GM12878 (cell line): ENCODE results near the gene CETP. TPM values are rescaled to one million over a fixed set of nuclear protein-coding genes. Genes with fewer than 3 reads are reported as not detected.

Experiments used
- ATAC-seq: fragments of 200-7000 bp; cut with Tn5 transposase; 3 replicates; pipeline ENCODE4 v1.9.1; 2020; ENCODE audit warnings: mild to moderate bottlenecking, moderate library complexity
- BruUV-seq: library from RNA; stranded (reverse); fragments of 400-500 nt; replicated peaks from 2 replicates; lab custom pipeline; 2021; lab: Mats Ljungman, UMichigan
- CTCF ChIA-PET: fragments of 300-600 bp; sonication (Branson Sonifier 250); formaldehyde crosslinking; extraction: SDS; loops from one replicate; lab custom pipeline; 2021; ENCODE audit warnings: inconsistent platforms; lab: Yijun Ruan, JAX
- POLR2A ChIA-PET: fragments of 350-600 bp; formaldehyde crosslinking; extraction: SDS; loops from one replicate; lab custom pipeline; 2021; ENCODE audit warnings: inconsistent platforms; lab: Charles Lee
- RAD21 ChIA-PET: fragments of 300-600 bp; sonication (Branson Sonifier 250); formaldehyde crosslinking; loops from one replicate; lab custom pipeline; 2023; ENCODE audit warnings: antibody characterized with exemption; ENCODE audit not compliant: unreplicated experiment; lab: Charles Lee
- SMC1A ChIA-PET: fragments of 300-600 bp; sonication (Branson Sonifier 250); formaldehyde crosslinking; loops from one replicate; lab custom pipeline; 2023; ENCODE audit not compliant: unreplicated experiment, uncharacterized antibody; lab: Charles Lee
- DNase-seq: peaks from one replicate; pipeline ENCODE4 v3.0.0-alpha.2; 2011; ENCODE audit warnings: low read depth, low spot score
- FAIRE-seq: peaks from 3 replicates; lab custom pipeline; 2011; peaks lifted over from hg19 to GRCh38; lab: Jason Lieb, UNC
- H2AFZ ChIP-seq: 2 replicates; pipeline ENCODE4 v1.6.0; 2011; ENCODE audit warnings: low read depth, low read length, control low read depth; ENCODE audit not compliant: control insufficient read depth
- H3K27ac ChIP-seq: 2 replicates; pipeline ENCODE4 v1.5.1; 2011; ENCODE audit warnings: control low read depth; ENCODE audit not compliant: control insufficient read depth, insufficient read depth
- H3K27me3 ChIP-seq, 2 experiments: replicated peaks in 1 of 2; 2 replicates each; pipeline versions ENCODE4 v1.6.0 to v1.6.1; 2011; ENCODE audit warnings: low read length in 1 of 2; ENCODE audit not compliant: control insufficient read depth in 2 of 2, insufficient read depth in 2 of 2
- H3K36me3 ChIP-seq, 2 experiments: 2 replicates each; pipeline ENCODE4 v1.5.1; 2011; ENCODE audit warnings: low read length in 1 of 2; ENCODE audit not compliant: control insufficient read depth in 2 of 2, insufficient read depth in 2 of 2
- H3K4me1 ChIP-seq: 2 replicates; pipeline ENCODE4 v1.6.1; 2011; ENCODE audit warnings: mild to moderate bottlenecking, low read length, moderate library complexity, mixed read lengths; ENCODE audit not compliant: control insufficient read depth, insufficient read depth
- H3K4me2 ChIP-seq: 2 replicates; pipeline ENCODE4 v1.6.0; 2011; ENCODE audit warnings: control low read depth; ENCODE audit not compliant: control insufficient read depth, insufficient read depth
- H3K4me3 ChIP-seq: fragments of 200-600 bp; sonication (generic); 2 replicates; pipeline ENCODE4 v1.5.1; 2016
- H3K79me2 ChIP-seq: 2 replicates; pipeline ENCODE4 v1.6.0; 2011; ENCODE audit warnings: low read length; ENCODE audit not compliant: control insufficient read depth, insufficient read depth
- H3K9ac ChIP-seq: 2 replicates; pipeline ENCODE4 v1.8.0; 2011; ENCODE audit warnings: low read length, control low read depth, mixed read lengths; ENCODE audit not compliant: control insufficient read depth, insufficient read depth
- H3K9me3 ChIP-seq: replicated peaks from 3 replicates; pipeline ENCODE4 v1.5.1; 2011; ENCODE audit warnings: mild to moderate bottlenecking, low read length; ENCODE audit not compliant: control insufficient read depth, insufficient read depth
- H4K20me1 ChIP-seq: 2 replicates; pipeline ENCODE4 v1.6.0; 2011; ENCODE audit not compliant: control insufficient read depth, insufficient read depth
- CBFB ChIP-seq: IDR thresholded peaks from 2 replicates; pipeline ENCODE4 v1.6.1; 2016; ENCODE audit warnings: antibody characterized with exemption, low read depth
- DPF2 ChIP-seq: fragments of 450-650 bp; IDR thresholded peaks from 2 replicates; pipeline ENCODE4 v1.6.1; 2017; ENCODE audit warnings: mild to moderate bottlenecking
- LARP7 ChIP-seq: fragments of 450-650 bp; IDR thresholded peaks from 2 replicates; pipeline ENCODE4 v1.6.1; 2017; ENCODE audit warnings: mild to moderate bottlenecking
- MTA2 ChIP-seq: fragments of 450-650 bp; IDR thresholded peaks from 2 replicates; pipeline ENCODE4 v1.6.1; 2016; ENCODE audit warnings: low read depth, mild to moderate bottlenecking, moderate library complexity
- POLR2AphosphoS5 ChIP-seq: IDR thresholded peaks from 2 replicates; pipeline ENCODE4 v1.6.1; 2011; ENCODE audit warnings: mild to moderate bottlenecking, low read length, inconsistent platforms
- SPI1 ChIP-seq: IDR thresholded peaks from 2 replicates; pipeline ENCODE4 v1.6.1; 2011; ENCODE audit warnings: low read depth, mild to moderate bottlenecking, low read length, moderate library complexity, borderline replicate concordance; ENCODE audit not compliant: insufficient read depth
- YBX1 ChIP-seq: fragments of 450-650 bp; IDR thresholded peaks from 2 replicates; pipeline ENCODE4 v1.6.1; 2016; ENCODE audit warnings: antibody characterized with exemption
- ZNF217 ChIP-seq: fragments of 450-650 bp; IDR thresholded peaks from 2 replicates; pipeline ENCODE4 v1.6.1; 2017; ENCODE audit warnings: antibody characterized with exemption, mild to moderate bottlenecking
- ZNF687 ChIP-seq: fragments of 450-650 bp; IDR thresholded peaks from 2 replicates; pipeline ENCODE4 v1.6.1; 2017; ENCODE audit warnings: mild to moderate bottlenecking, moderate library complexity
- WGBS: methylation state at CpG from one replicate; pipeline ENCODE4 v1.1.6; 2016; ENCODE audit warnings: low lambda C conversion rate; ENCODE audit not compliant: insufficient replicate concordance, insufficient coverage; ENCODE audit errors: missing lambda C conversion rate; 5-methylcytosine and 5-hydroxymethylcytosine counted together
- in situ Hi-C: fragments of 300-500 bp; cut with MboI; formaldehyde crosslinking; loops from 9 replicates; pipeline ENCODE4 v1.14.3; 2018; ENCODE audit warnings: mixed read lengths
- intact Hi-C: fragments of 100-400 bp; cut with micrococcal nuclease; formaldehyde crosslinking; loops from one replicate; pipeline ENCODE4 v1.14.2; 2022; ENCODE audit not compliant: unreplicated experiment
- polyA plus RNA-seq, 11 experiments: library from polyadenylated mRNA; depleted of rRNA in 4 of 11; unstranded in 6 of 11; stranded (reverse) in 5 of 11; fragments of >200 nt; fragmentation: Nextera tagmentation in 4 of 11; fragmentation: Illumina TruSeq in 1 of 11; extraction: Ambion mirVana in 4 of 11; extraction: Trizol in 1 of 11; gene quantifications; 1 replicate in 1 of 11; 2 replicates in 10 of 11; pipeline versions ENCODE4 v1.2.1 to v1.2.3, GENCODE V29; 2011 to 2016; ENCODE audit warnings: inconsistent platforms in 2 of 11, missing spikeins in 2 of 11, low read depth in 1 of 11
- total RNA-seq, 4 experiments: library from RNA; depleted of rRNA in 3 of 4; stranded (reverse); fragments of >200 nt in 3 of 4; fragmentation: Illumina TruSeq in 1 of 4; extraction: Trizol in 1 of 4; gene quantifications; 2 replicates each; pipeline versions ENCODE4 v1.2.1 to v1.2.3, GENCODE V29; 2013 to 2021
- TF ChIP-seq, protein P1 (sequence below): fragments of 450-650 bp; IDR thresholded peaks from 2 replicates; pipeline ENCODE4 v1.6.1; 2017; ENCODE audit warnings: antibody characterized with exemption, mild to moderate bottlenecking, moderate library complexity
- TF ChIP-seq, protein P2 (sequence below): fragments of 450-650 bp; IDR thresholded peaks from 2 replicates; pipeline ENCODE4 v1.6.1; 2017; ENCODE audit warnings: mild to moderate bottlenecking

The CETP gene
- total and polyA plus RNA-seq, 10 of the 15 experiments (the other 5 are each of a cell fraction or from before 2014, with no cell fraction given): 1.2 to 6.4 (median 2.1) TPM

- TF ChIP-seq ZNF687 (0 out of 2 replicates have a peak, but pooled peaks have one; percentile 73), CBFB (no peak), YBX1 (no peak), MTA2 (0 out of 2 replicates have a peak, but pooled peaks have one; percentile 9)
Measured at GRCh38 chr16:56972403-56973293, 10.9 kb downstream of the CETP start (continued).

DNA sequence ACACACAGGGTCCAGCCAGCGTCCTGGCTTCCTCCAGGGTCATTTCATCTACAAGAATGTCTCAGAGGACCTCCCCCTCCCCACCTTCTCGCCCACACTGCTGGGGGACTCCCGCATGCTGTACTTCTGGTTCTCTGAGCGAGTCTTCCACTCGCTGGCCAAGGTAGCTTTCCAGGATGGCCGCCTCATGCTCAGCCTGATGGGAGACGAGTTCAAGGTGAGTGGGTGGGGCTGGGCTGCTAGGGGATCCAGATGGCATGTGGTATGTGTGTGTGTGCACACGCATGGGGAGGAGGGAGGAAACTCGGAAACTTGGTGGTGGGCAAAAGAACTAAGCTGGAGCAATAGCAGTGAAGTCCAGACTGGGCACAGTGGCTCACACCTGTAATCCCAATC lies 11.5 kb downstream of the CETP start:
- in situ Hi-C loops: loop anchor here (5.0 kb wide), 1 partner anchor 69 kb away; no protein-coding TSS in a partner anchor
- CTCF ChIA-PET: interaction anchor here (0.8 to 19.4 kb wide), 7 partner anchors 6 to 73 kb away, joined by 3 to 420 read pairs (median 155); partner anchors contain the start of genes CETP and NLRC5
- TF ChIP-seq, protein P1, sequence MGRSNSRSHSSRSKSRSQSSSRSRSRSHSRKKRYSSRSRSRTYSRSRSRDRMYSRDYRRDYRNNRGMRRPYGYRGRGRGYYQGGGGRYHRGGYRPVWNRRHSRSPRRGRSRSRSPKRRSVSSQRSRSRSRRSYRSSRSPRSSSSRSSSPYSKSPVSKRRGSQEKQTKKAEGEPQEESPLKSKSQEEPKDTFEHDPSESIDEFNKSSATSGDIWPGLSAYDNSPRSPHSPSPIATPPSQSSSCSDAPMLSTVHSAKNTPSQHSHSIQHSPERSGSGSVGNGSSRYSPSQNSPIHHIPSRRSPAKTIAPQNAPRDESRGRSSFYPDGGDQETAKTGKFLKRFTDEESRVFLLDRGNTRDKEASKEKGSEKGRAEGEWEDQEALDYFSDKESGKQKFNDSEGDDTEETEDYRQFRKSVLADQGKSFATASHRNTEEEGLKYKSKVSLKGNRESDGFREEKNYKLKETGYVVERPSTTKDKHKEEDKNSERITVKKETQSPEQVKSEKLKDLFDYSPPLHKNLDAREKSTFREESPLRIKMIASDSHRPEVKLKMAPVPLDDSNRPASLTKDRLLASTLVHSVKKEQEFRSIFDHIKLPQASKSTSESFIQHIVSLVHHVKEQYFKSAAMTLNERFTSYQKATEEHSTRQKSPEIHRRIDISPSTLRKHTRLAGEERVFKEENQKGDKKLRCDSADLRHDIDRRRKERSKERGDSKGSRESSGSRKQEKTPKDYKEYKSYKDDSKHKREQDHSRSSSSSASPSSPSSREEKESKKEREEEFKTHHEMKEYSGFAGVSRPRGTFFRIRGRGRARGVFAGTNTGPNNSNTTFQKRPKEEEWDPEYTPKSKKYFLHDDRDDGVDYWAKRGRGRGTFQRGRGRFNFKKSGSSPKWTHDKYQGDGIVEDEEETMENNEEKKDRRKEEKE: no peak
- 0 out of 2 replicates have a peak, but pooled peaks have one; percentile 29 for TF ChIP-seq ZNF217
- TF ChIP-seq MTA2: 0 out of 2 replicates have a peak, but pooled peaks have one; percentile 1
- no peak for TF ChIP-seq DPF2
- TF ChIP-seq LARP7: no peak
- TF ChIP-seq POLR2AphosphoS5: no peak
- TF ChIP-seq, protein P2, sequence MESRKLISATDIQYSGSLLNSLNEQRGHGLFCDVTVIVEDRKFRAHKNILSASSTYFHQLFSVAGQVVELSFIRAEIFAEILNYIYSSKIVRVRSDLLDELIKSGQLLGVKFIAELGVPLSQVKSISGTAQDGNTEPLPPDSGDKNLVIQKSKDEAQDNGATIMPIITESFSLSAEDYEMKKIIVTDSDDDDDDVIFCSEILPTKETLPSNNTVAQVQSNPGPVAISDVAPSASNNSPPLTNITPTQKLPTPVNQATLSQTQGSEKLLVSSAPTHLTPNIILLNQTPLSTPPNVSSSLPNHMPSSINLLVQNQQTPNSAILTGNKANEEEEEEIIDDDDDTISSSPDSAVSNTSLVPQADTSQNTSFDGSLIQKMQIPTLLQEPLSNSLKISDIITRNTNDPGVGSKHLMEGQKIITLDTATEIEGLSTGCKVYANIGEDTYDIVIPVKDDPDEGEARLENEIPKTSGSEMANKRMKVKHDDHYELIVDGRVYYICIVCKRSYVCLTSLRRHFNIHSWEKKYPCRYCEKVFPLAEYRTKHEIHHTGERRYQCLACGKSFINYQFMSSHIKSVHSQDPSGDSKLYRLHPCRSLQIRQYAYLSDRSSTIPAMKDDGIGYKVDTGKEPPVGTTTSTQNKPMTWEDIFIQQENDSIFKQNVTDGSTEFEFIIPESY: no peak
- TF ChIP-seq SPI1: no peak

More for the DNA sequence above, 11.5 kb downstream of the CETP start:
- ChIA-PET RAD21 (interaction anchor here (1.1 to 22.4 kb wide), 6 partner anchors 9 to 72 kb away, joined by 3 to 473 read pairs (median 72); partner anchors contain the start of gene NLRC5), POLR2A (interaction anchor here (0.9 to 17.6 kb wide), 6 partner anchors 10 to 72 kb away, joined by 3 to 343 read pairs (median 29); partner anchors contain the start of gene NLRC5), SMC1A (interaction anchor here (0.6 to 31.6 kb wide), 9 partner anchors 8 to 79 kb away, joined by 3 to 604 read pairs (median 20); partner anchors contain the start of genes CETP and NLRC5)
- Histone ChIP-seq H3K27me3 (no peaks in the 10 kb centered on the region), H3K79me2 (no peaks in the 10 kb centered on the region), H2AFZ (no peak overlapping the region), H3K4me3 (no peak overlapping the region), H3K9ac (no peak overlapping the region), H3K9me3 (no peaks in the 10 kb centered on the region), H3K36me3 (no peaks in the 10 kb centered on the region), H3K27ac (no peak overlapping the region), H3K4me2 (peak overlapping the region; percentile 46; the same call in 1 of the 2 replicates), H3K4me1 (peaks cover 46% of the 10 kb centered on the region), H4K20me1 (no peaks in the 10 kb centered on the region)
- no TSS peak for BruUV-seq
- DNase-seq (no peak), FAIRE-seq (no peak), ATAC-seq (no peak)
- intact Hi-C loops: loop anchor here (5.0 kb wide), 1 partner anchor 214 kb away; the partner anchor contains the start of genes PSME3IP1 and RSPRY1
- 72% methylated on average over 9 of the region's 9 CpGs for WGBS
